GM04504 (cell line): ENCODE data around the gene TCF7.

Source experiments
- DNase-seq: peaks from one replicate; pipeline ENCODE4 v3.0.0-alpha.2; 2012; ENCODE audit warnings: low read depth

Gene TCF7

DNA sequence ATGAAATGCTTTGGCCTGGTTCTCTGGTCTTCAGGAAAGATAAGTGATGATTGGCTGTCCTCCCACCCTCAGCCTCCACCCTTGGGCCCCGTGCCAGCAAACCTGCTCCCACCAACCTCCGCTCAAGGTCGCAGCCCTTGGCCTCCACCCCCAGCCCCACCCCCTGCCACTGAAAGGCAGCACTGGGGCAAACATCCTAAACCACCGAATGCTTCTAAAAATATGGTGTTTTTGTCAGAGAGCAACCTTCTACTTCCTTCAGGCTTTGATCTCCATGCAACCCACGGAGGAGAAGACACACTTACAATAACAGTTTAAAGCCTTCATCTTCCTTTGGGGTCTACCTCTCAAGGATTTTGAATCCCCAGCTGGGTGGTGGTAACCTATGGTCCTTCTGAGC, 24.0 kb upstream of the TCF7 start:
- no peak for DNase-seq

DNA sequence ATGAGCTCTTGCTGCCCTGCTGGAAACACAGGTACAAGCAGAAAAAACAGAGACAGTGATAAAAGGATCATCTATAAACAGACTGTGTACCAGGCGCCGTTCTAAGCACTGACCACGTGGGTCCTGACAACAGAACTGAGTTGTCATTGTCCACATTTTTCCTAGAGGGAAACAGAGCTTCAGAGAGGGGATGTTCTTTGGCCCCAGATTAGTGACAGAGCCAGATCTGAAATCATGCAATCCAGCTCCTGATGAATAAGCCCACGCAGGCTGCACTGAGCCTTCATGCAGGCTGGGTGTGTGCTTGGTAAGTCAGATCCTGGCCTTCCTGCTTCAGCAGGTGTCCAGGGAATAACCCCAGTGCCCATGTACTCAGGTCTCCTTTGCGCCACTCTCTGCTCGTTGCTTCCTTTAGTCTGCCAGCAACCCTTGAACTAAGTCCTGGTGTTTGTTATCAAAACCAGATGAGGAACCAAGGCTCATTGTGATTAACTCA, 22.8 kb upstream of the TCF7 start:
- DNase-seq: no peak

DNA sequence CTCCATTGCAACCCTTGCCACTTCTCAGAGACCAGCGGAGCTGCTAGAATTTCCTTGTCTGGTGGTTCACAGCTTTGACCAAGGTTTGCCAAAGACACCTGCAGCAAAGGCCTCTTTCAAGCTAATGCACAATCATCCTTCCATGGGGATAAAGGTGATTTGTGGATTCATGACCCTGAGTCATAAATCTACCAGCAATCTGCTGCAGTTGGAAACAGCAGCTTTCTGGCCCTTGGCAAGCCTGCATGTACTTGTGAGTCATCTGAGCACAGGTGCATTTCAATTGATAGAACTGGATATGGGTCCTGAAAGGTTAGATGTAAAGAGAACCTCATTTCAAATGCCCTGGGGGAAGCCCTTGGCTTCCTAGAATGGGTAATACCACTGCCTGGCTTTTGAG, 21.6 kb upstream of the TCF7 start:
- DNase-seq: no peak

DNA sequence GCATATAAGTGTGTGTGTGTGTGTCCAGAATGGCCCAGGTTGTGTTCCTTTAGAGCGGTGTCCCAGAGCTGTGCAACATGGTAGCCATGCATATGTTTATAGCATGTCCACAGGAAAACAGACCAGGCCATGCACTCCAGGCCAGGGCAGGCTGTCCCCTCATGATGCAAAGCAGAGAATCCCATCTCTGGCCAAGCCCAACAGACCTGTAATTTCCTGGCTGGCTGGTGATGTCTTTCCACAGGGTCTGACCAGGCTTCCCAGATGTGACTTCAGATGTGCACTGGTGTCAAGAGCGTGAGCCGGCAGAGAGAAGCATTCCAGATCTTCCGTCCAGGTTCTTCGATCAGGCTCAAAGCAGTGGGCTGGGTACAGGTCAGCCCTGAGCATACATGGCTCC, 21.1 kb upstream of the TCF7 start:
- DNase-seq: no peak

DNA sequence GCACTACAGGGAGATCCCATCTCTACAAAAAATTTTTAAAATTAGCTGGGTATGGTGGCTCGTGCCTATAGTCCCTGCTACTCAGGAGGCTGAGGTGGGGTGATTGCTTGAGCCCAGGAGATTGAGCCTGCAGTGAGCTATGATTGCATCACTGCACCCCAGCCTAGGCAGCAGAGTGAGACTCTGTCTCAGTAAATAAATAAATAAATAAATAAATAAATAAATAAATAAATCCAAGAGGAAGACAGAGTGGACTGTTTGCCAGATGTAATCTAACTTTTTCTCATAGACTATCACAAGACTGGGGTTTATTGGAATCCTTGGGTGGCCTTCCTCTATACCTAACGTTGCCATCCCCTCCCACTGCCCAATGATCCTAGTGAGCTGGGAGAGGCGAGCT, 19.2 kb upstream of the TCF7 start:
- DNase-seq: no peak

DNA sequence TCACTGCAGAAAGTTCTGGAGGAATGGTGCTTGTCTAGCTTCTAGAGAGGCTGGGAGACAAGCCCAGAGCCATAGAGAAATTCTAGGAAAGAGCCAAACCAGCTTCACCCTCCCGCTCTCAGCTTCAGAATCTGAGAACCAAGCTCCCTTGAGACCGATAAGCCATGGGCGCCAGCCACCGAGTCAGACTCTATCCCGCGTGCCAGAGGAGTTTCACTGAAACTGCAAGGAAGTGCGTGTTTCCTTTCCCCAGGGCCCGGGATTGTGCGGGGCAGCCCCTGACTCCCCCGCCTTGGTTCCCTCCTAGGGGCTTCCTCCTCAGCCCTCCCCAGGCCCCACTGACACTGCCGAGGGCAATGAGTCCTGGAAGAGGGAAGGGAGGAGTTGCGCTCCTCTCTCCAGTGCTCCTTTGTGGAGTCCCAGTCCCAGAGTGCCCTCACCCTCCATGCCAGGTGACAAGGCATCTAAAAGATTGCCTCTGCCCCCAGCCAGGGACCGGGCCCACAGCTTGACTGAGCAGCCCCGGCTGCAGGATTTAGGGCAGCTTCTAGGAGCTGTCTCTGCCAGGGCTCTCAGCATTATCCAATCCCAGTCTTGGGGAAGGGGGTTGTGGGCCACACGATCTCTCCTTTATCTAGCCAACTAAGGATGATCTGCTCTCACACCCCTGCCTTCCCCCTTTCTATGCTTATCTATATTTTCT, 18.4 kb upstream of the TCF7 start:
- no peak for DNase-seq

DNA sequence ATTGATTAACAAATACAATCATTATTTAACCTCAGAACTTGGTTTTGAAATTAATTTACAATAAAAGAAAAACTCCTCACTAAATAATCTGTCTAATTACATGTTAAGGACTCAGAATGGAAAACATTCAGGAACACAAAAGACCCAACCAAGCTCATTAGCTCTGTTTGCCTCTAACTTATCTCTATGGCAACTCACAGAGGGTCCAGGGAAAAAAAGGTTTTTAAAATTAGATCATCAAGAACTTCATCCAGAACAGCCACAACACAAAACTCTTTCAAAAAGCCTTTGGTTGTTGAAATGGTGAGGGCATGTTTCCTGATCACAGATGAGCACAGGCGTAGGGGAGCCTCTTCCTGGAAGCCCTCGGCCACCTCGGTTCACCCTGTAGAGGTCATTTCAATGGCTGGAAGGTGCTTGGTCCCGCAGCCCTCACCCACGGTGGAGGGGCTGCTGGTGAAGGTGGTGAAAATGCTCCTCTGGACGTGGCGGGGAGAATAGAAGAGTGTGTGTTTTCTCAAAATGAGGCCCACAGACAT, 17.2 kb upstream of the TCF7 start:
- DNase-seq: no peak

DNA sequence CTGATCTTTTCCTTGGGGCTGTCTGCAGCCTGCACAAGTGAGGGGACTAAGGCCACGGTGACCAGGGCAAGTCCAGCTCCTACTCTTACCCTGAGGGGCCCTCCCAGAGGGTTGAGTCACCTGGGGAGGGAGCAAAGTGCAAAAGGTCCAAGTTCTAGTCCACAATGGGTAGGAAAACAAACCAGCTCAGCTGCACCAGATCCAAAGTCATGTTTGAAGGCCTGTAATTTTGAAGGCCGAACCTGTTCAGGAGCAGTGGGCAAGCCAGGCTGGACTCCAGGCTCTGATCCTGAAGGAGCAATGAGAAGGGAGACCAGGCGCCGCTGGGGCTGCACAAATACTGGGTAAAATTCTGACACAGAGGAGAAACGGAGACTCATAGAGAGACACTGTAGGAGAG, 15.8 kb upstream of the TCF7 start:
- DNase-seq: no peak

DNA sequence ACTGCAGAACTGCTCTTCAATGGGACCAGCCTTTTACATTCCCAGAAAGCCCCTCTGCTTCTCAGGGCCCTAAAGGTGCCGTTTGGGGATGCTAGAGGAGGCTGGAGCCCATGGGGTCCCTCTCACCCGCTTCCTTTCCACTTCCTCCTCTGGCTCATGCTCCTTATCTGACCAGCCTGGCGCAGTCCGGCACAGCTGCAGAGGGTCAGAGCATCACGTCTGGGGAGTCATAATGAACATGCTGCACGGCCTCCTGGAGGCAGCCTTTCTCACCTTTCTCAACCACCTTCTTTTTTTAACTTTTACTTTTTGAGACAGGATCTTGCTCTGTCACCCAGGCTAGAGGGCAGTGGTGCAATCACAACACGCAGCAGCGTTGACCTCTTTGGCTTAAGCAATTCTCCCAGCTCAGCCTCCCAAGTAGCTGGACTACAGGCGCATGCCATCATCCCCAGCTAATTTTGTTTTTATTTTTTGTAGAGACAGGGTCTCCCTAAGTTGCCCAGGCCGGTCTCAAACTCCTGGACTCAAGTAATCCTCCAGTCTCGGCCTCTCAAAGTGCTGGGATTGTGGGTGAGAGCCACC, 15.1 kb upstream of the TCF7 start:
- DNase-seq: no peak

DNA sequence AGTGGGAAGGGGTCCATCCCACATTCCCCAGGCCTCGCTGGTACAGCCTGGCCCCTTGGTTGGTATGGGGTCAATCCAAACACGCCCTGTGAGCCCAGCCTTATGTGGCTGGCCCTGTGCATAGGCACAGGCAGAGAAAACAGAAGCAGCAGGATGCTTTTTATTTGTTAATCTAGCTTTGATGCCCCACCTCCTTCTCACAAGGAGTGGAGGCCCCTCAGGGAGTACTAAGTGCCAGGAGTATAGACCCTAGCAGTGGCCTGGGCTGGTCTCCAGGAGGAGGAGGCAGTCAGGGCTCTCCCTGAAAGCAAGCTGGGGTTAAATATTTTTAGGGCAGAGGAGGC, 14.6 kb upstream of the TCF7 start:
- no peak for DNase-seq

DNA sequence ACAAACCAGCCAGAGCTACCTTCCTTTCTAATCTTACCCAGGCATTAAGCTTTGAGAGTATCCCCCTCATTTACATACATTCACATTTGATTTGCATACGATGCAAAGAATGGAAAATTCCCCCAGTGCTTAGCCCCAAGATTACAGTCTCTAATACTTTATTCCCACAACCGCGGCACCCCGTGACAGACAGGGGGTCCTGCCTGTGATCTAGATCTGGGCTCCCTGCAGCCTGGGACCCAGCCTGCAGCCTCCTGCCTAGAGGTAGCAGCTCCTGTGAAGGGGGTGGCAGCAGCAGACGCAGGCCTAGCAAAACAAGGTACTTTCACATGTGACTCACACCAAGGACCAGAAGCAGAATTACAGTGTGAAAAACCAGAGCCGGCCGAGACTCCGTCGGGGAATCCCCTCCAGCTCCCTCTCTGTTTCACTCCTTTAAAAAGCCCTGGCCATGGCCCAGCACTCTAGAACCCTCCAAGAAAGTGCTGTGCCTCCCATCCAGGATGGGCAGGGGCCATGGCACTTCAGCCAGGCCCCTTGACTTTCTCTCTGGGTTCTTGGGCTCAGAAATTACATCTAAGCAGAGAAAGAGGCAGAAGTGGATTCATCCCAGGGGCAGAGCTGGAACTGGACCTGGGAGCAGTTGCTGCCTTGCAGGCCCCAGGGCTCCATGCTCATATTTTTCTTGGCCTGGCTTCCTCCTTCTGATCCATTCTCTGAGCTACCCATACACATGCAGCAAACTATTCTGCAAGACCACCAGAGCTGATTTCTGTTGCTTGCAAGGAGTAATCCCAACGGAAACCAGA, 14.0 kb upstream of the TCF7 start:
- DNase-seq: no peak

DNA sequence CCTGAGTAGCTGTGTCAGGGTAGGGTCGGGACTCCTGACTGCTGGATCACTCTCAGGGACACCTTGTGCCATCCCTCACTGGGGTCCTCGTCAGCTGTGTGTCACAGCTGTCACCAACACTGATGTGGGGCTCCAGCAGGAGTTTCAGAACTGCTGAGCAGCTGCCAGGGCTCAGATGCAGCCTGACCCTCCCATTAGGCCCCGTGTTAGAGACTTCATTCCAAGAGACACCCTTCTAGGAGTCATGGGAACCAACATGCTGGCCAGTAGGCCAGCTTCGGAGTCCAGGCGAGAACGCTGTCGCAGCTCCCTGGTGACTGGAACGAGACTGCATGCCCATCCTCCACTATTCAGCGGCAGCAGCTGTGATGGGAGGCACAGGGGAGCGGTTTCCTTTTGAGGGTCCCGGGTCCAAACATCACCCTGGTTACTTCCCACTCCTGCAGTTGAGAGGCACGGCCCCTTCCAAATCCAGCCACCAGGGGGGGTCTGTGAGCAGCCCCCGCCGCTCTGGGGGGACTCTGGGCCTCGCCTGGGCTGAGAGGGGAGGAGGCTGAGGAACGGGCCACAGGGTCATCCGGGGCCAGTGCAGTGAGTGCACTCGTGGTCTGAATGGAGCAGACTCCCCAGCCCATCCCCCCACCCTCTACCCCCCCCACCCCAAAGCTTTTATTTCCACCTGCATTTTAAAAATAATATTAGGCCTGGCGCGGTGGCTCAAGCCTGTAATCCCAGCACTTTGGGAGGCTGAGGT, 12.6 kb upstream of the TCF7 start:
- DNase-seq: no peak

DNA sequence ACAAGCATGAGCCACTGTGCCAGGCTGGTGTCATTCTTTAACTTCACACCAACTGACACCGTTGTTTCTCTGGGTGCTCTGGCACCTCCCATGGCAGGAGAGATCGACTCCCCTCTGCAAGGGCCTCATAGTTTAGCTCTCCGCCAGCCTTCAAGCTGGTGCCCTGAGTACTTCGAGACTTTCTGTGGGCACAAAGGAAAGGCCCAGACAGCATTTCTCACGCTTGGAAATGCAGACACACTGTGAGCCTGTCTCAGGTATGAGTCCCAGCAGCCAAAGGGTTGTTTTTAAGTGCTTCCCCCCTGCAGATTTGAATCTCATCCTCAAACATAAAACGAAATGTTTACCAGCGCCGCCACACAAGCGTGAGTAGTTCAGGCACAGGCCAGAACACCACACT, 11.1 kb upstream of the TCF7 start:
- no peak for DNase-seq

DNA sequence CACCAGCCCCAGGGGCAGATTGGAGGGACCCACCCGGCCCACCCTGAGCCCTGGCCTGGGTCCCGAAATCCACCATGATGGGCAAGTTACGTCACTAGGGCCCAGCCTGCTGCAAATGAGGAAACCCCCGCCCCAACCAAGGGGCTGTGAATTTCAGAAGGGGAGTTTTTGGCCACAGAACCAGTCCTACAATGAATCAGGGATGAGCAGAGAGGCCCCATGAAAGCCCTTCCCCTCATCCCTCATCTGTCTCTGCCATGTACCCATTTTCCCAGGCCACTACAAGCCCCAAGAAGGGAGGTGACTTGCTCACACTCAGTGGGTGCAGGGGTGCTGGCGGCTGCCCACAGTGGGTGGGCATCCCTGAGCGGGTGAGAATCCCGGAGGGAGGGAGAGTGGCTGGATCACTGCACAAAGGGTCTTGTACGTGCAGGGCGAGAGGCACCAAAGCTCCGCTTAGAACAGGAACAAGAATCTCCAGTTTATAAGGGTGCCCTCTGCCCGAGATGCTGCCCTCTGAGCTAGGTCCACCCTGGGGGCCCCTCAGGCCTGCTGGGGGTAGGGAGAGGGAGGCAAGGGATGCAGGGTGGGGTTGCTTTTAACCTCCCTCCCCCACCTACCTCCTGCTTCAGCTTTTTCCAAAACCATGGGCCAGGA, 10.4 kb upstream of the TCF7 start:
- no peak for DNase-seq

DNA sequence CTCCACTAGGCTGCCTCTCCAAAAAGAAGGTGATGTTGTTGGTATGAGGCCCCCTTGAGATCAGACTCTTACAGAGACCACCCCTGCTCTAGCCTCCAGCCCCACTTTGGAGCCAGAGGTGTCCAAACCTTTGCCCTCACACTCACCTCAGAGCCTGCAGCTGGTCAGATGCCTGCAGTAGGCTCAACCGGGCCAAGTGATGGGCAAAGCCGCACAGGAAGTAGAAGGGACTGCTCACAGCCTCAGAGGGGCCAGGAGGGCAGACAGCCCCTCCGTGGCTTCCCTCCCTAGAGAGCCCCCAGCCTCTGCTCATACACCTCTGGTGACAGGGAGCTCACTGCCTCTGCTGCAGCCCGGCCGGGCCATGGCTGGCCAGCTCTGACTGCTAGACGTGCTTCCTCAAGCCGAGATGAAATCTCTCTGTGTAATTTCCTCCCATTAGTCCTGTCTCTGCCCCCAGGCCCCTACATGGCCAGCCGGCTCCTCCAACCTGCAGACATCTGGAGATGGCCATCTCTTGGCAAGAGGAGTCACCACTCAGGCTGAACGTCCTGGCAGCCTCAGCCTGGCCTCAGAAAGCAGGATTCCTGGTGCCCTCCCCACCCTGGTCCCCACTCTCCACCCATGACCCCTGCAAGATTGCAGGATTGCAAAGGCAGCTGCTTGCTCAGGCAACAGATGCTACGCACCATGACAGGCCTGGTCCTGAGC, 7.3 kb upstream of the TCF7 start:
- DNase-seq: no peak

DNA sequence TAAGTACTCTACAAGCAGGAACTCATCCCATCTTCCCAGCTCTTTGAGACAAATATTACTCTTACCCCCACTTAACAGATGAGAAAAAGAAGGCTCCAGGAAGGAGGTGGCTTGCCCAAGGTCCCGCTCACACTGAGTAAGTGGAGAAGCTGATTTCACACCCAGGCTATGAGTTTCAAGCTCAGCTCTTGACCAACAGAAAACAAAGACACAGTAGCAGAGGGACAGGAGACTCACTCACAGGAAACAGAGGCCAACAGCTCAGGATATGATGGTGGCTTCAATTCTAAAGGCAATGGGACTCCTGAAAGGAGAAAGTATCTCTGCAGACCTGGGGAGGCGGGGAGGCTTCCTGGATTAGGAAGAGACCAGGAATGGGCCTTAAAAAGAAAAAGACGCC, 6.7 kb upstream of the TCF7 start:
- no peak for DNase-seq

DNA sequence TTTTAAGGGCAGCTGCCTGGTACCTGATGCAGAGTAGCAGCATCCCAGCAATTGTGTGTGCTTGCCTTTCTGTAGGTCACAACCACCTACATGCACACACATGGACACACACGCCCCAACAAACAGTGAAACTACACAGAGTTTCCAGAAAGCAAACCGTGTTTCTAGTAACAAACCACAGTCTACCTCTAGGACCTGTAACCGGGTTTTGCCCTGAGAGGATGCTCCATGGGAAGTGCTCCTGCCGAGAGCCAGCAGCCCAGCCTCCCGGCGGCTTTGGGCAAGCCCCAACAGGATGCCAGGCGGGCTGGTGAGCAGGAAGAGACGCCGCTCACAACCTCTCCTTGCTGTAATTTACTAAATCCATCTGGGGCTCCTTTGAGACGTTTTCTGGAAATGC, 4.1 kb upstream of the TCF7 start:
- DNase-seq: no peak

DNA sequence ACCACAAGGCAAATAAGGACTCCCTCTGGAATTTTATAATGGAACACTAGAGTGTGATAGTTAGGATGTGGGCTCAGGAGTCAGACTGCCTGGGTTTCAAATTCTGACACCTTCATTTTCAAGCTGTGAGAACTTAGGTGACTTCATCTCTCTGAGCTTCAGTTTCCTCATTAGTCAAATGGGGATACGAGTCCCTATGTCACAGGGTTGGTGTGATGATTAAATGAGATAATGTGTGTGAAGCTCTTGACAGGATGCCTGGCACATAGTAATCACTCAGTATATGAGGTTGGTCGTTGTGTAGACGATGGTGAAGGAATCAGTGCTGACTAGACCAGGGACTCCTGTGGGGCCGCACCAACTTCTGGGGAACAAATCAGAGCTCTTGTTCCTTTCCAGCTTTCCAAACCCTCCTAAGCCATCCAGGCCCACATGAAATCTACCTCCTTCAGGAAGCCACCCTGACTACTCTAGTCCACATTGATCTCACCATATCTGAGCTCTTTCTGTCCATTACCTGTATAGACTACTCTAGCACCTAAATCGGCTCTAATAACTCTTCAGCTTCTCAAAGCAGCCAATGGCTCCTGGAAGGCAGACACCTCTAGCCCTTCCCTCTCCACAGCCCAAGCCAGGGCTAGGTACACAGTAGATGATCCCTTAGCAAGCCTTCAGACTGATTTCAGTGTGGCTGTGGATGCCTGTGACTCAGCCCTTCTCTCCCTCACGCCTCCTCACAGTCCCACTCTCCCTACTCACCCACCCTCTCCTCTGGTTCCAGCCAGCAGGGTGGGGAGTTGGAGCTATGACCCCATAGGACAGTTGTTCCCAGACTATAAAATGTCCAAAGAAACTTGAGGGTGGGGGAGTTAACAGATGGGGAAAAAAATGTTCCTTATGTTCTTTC, 2.5 kb upstream of the TCF7 start:
- DNase-seq: no peak

DNA sequence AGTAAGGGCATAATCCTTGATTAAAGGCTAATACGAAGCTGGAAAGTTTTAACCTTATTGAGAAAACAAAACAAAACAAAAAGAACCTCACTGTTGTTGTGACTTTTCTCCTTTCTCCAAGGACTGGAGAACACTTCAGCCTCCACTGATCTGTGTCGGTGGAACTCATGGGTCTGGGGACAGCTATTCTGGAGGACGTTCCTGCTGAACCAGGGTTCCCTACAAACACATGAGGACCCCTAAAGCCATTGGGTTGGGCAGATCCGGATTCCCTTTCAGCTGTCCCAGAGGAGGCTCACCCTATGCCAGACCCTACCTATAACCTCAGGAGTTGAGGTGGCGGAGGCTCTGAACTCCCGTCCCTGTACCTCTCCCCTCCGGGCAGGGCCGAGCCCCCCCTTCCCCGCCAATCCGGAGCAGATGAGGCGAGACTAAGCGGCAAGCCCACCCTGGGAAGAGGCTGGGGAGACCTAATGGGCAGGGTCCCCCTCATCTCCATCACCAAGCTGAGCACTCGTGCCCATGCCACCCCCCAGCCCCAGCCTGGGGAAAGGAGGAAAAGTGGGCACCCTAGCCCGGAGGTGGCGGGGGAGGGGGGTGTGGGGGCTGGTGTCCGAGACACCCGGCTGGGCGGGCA, 1.6 kb upstream of the TCF7 start:
- DNase-seq: no peak
